Measurements from ENCODE around the gene NIBAN1.

The NIBAN1 gene

DNA sequence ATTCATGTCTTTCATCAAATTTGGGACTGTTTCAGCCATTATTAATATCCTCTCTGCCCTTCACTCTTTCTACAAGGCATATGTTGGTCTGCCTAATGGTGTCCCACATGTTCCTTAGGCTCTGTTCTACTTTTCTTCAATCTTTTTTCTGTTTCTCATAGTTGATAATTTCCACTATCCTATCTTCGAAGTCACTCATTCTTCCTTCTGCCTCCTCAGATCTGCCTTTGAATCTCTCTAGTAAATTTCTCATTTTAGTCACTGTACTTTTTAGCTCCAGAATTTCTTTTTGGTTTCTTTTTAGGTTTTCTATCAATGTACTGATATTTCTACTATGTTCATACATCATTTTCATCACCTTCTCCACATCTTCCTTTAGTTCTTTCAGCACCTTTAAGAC, 20.0 kb upstream of the NIBAN1 start:
- H4K20me1 ChIP-seq (ENCODE audit: insufficient read depth, low read length): no peaks in the 10 kb centered on the region
- TF ChIP-seq, protein P1, sequence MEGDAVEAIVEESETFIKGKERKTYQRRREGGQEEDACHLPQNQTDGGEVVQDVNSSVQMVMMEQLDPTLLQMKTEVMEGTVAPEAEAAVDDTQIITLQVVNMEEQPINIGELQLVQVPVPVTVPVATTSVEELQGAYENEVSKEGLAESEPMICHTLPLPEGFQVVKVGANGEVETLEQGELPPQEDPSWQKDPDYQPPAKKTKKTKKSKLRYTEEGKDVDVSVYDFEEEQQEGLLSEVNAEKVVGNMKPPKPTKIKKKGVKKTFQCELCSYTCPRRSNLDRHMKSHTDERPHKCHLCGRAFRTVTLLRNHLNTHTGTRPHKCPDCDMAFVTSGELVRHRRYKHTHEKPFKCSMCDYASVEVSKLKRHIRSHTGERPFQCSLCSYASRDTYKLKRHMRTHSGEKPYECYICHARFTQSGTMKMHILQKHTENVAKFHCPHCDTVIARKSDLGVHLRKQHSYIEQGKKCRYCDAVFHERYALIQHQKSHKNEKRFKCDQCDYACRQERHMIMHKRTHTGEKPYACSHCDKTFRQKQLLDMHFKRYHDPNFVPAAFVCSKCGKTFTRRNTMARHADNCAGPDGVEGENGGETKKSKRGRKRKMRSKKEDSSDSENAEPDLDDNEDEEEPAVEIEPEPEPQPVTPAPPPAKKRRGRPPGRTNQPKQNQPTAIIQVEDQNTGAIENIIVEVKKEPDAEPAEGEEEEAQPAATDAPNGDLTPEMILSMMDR (IDR thresholded peaks at IDR 0.05; ENCODE audit: low read length): no peak
- TF ChIP-seq EZH2 (optimal IDR thresholded peaks at IDR 0.05; ENCODE audit: low read depth, low read length) (no peak), EZH2phosphoT487 (IDR thresholded peaks at IDR 0.05; ENCODE audit: low read length) (no peak)
- no peaks in the 10 kb centered on the region for H3K36me3 ChIP-seq (replicated peaks; ENCODE audit: insufficient read depth, low read length)
- no peaks in the 10 kb centered on the region for H3K9me3 ChIP-seq (replicated peaks; ENCODE audit: insufficient read depth, low read length)
- H3K27me3 ChIP-seq (replicated peaks; ENCODE audit: insufficient read depth, low read length): no peaks in the 10 kb centered on the region
- H3K27ac ChIP-seq (ENCODE audit: low read length): no peak overlapping the region
- H2AFZ ChIP-seq (ENCODE audit: low read length): no peak overlapping the region
- no peak overlapping the region for H3K9ac ChIP-seq (ENCODE audit: low read length)
- DNase-seq: no peak
- no peaks in the 10 kb centered on the region for H3K9me2 ChIP-seq (replicated peaks; ENCODE audit: insufficient read depth, low read length)
- H3K4me3 ChIP-seq (ENCODE audit: low read length): no peak overlapping the region
- no peaks in the 10 kb centered on the region for H3K79me2 ChIP-seq (ENCODE audit: low read length)
- no peak overlapping the region for H3K4me2 ChIP-seq (ENCODE audit: low read depth, low read length)
- H3F3A ChIP-seq (ENCODE audit: insufficient read depth, low read length): no peaks in the 10 kb centered on the region
- H3K4me1 ChIP-seq (ENCODE audit: low read length): no peaks in the 10 kb centered on the region

DNA sequence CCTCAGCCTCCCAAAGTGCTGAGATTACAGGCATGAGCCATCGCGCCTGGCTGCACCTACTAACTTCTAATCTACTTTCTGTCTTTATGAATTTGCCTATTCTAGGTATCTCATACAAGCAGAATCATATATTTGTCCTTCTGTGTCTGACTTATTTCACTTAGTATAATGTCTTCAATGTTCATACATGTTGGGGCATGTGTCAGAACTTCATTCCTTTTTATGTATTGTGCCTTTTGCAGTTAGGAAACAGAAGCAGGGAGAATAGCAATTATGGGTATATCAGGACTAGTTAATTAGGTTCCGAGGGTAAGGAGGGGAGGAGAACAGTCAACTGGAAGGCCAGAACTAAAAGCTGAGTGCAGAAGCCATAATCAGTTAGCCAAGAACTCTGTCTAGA, 18.0 kb upstream of the NIBAN1 start:
- H3K27me3 ChIP-seq (replicated peaks; ENCODE audit: insufficient read depth, low read length): no peaks in the 10 kb centered on the region
- no peaks in the 10 kb centered on the region for H3K9me3 ChIP-seq (replicated peaks; ENCODE audit: insufficient read depth, low read length)
- H3K9ac ChIP-seq (ENCODE audit: low read length): no peak overlapping the region
- H3F3A ChIP-seq (ENCODE audit: insufficient read depth, low read length): no peaks in the 10 kb centered on the region
- no peak overlapping the region for H2AFZ ChIP-seq (ENCODE audit: low read length)
- no peak overlapping the region for H3K27ac ChIP-seq (ENCODE audit: low read length)
- H3K4me1 ChIP-seq (ENCODE audit: low read length): no peaks in the 10 kb centered on the region
- DNase-seq: no peak
- H3K9me2 ChIP-seq (replicated peaks; ENCODE audit: insufficient read depth, low read length): no peaks in the 10 kb centered on the region
- H4K20me1 ChIP-seq (ENCODE audit: insufficient read depth, low read length): no peaks in the 10 kb centered on the region
- no peak overlapping the region for H3K4me2 ChIP-seq (ENCODE audit: low read depth, low read length)
- no peak for TF ChIP-seq EZH2 (optimal IDR thresholded peaks at IDR 0.05; ENCODE audit: low read depth, low read length)
- no peak for TF ChIP-seq EZH2phosphoT487 (IDR thresholded peaks at IDR 0.05; ENCODE audit: low read length)
- TF ChIP-seq, protein P1 (IDR thresholded peaks at IDR 0.05; ENCODE audit: low read length): no peak
- H3K79me2 ChIP-seq (ENCODE audit: low read length): no peaks in the 10 kb centered on the region
- H3K36me3 ChIP-seq (replicated peaks; ENCODE audit: insufficient read depth, low read length): no peaks in the 10 kb centered on the region
- no peak overlapping the region for H3K4me3 ChIP-seq (ENCODE audit: low read length)

DNA sequence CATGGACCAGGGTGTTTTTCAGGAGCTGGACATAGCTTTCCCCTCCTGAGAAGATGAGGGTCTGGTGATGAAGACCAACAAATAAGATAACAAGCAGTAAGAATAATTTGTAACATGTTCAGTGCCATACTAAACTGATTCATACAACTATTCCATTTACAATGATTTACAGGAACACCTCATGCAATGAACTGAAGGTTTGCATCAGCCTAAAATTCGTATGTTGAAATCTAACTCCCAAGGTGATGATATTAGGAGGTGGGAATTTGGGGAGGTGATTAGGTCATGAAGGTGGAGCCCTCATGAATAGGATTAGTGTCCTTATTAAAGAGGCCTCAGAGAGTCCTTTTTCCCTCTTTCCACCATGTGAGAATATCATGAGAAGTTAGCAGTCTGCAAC, 15.9 kb upstream of the NIBAN1 start:
- Histone ChIP-seq H3K27ac (ENCODE audit: low read length) (no peak overlapping the region), H3K27me3 (replicated peaks; ENCODE audit: insufficient read depth, low read length) (no peaks in the 10 kb centered on the region), H3K4me1 (ENCODE audit: low read length) (no peaks in the 10 kb centered on the region), H4K20me1 (ENCODE audit: insufficient read depth, low read length) (no peaks in the 10 kb centered on the region), H2AFZ (ENCODE audit: low read length) (no peak overlapping the region), H3K4me3 (ENCODE audit: low read length) (no peak overlapping the region), H3K36me3 (replicated peaks; ENCODE audit: insufficient read depth, low read length) (no peaks in the 10 kb centered on the region), H3K9ac (ENCODE audit: low read length) (no peak overlapping the region), H3K4me2 (ENCODE audit: low read depth, low read length) (no peak overlapping the region), H3K79me2 (ENCODE audit: low read length) (no peaks in the 10 kb centered on the region), H3K9me3 (replicated peaks; ENCODE audit: insufficient read depth, low read length) (no peaks in the 10 kb centered on the region), H3K9me2 (replicated peaks; ENCODE audit: insufficient read depth, low read length) (no peaks in the 10 kb centered on the region), H3F3A (ENCODE audit: insufficient read depth, low read length) (no peaks in the 10 kb centered on the region)
- TF ChIP-seq, protein P1 (IDR thresholded peaks at IDR 0.05; ENCODE audit: low read length): no peak
- TF ChIP-seq EZH2 (optimal IDR thresholded peaks at IDR 0.05; ENCODE audit: low read depth, low read length): no peak
- no peak for TF ChIP-seq EZH2phosphoT487 (IDR thresholded peaks at IDR 0.05; ENCODE audit: low read length)
- DNase-seq: no peak

Measured in MM.1S (cell line).